GM18526 (cell line): Measurements from ENCODE around the gene CRYBG3.

Experiments
- POLR2A ChIP-seq: IDR thresholded peaks from 3 replicates; pipeline ENCODE4 v1.6.1; 2011; ENCODE audit not compliant: insufficient read length; ENCODE audit errors: extremely low read depth

The CRYBG3 gene

GRCh38 chr3:97829198-97829597 is 7.4 kb downstream of the CRYBG3 start:
- TF ChIP-seq POLR2A: no peak

- no peak for TF ChIP-seq POLR2A
These were observed 8.8 kb downstream of the CRYBG3 start for GRCh38 chr3:97830638-97831037.

GRCh38 chr3:97831140-97831539 is 9.3 kb downstream of the CRYBG3 start:
- no peak for TF ChIP-seq POLR2A

GRCh38 chr3:97835761-97836160 is 13.9 kb downstream of the CRYBG3 start:
- TF ChIP-seq POLR2A: no peak

- no peak for TF ChIP-seq POLR2A
These were observed 16.6 kb downstream of the CRYBG3 start for GRCh38 chr3:97838393-97838792.

GRCh38 chr3:97839944-97840343 is 18.1 kb downstream of the CRYBG3 start:
- no peak for TF ChIP-seq POLR2A

GRCh38 chr3:97841304-97841703 is 19.5 kb downstream of the CRYBG3 start:
- TF ChIP-seq POLR2A: no peak

GRCh38 chr3:97841956-97842355 is 20.1 kb downstream of the CRYBG3 start:
- no peak for TF ChIP-seq POLR2A

- TF ChIP-seq POLR2A: no peak
These were observed 27.0 kb downstream of the CRYBG3 start for GRCh38 chr3:97848779-97849178.

- no peak for TF ChIP-seq POLR2A
These were observed 35.6 kb downstream of the CRYBG3 start for GRCh38 chr3:97857401-97857800.

- TF ChIP-seq POLR2A: no peak
These were observed 38.6 kb downstream of the CRYBG3 start for GRCh38 chr3:97860364-97860763.

GRCh38 chr3:97862582-97862981 is 40.8 kb downstream of the CRYBG3 start:
- no peak for TF ChIP-seq POLR2A

- no peak for TF ChIP-seq POLR2A
These were observed 41.2 kb downstream of the CRYBG3 start for GRCh38 chr3:97863031-97863430.

- no peak for TF ChIP-seq POLR2A
These were observed 42.0 kb downstream of the CRYBG3 start for GRCh38 chr3:97863775-97864174.

- TF ChIP-seq POLR2A: no peak
These were observed 49.4 kb downstream of the CRYBG3 start for GRCh38 chr3:97871186-97871585.

- TF ChIP-seq POLR2A: no peak
These were observed 50.2 kb downstream of the CRYBG3 start for GRCh38 chr3:97871801-97872524.

GRCh38 chr3:97872525-97873042 is 50.8 kb downstream of the CRYBG3 start:
- no peak for TF ChIP-seq POLR2A
